Esophagus squamous epithelium (tissue), 5 donors: ENCODE measurements around the gene ARPC1B. TPM values are rescaled to one million over a fixed set of nuclear protein-coding genes. Genes with fewer than 3 reads are reported as not detected.
"Not testable (repeated sequence)": the region's sequence is repeated elsewhere in the genome, so short reads cannot be mapped to it uniquely, and the experiment has no call there.

Experiments used
- DNase-seq: peaks from one replicate; lab custom pipeline; 2025; lab: John Stamatoyannopoulos, UW
- H3K27ac ChIP-seq, 4 donors: fragments of 200-600 bp; sonication (generic); one replicate each; pipeline ENCODE4 v1.5.1; 2016 to 2019; ENCODE audit warnings: mild to moderate bottlenecking in 1 of 4
- H3K27me3 ChIP-seq, 4 donors: fragments of 200-600 bp; sonication (generic); 1 replicate in 3 of 4; 2 replicates in 1 of 4; pipeline versions ENCODE4 v1.5.1 to v1.6.0; 2017 to 2021; ENCODE audit warnings: antibody characterized with exemption in 1 of 4
- H3K36me3 ChIP-seq, 3 donors: fragments of 200-600 bp; sonication (generic); one replicate each; pipeline ENCODE4 v1.5.1; 2016 to 2019
- H3K4me1 ChIP-seq, 3 donors: fragments of 200-600 bp; sonication (generic); one replicate each; pipeline ENCODE4 v1.5.1; 2017 to 2019
- H3K4me3 ChIP-seq, 4 donors: fragments of 200-600 bp; sonication (generic); 1 replicate in 3 of 4; 2 replicates in 1 of 4; pipeline ENCODE4 v1.5.1; 2016 to 2019; ENCODE audit warnings: mild to moderate bottlenecking in 2 of 4, moderate library complexity in 1 of 4
- H3K9me3 ChIP-seq, 3 donors: fragments of 200-600 bp; sonication (generic); one replicate each; pipeline ENCODE4 v1.5.1; 2016 to 2019
- POLR2A ChIP-seq, 4 donors: fragments of 450-650 bp; IDR thresholded peaks; one replicate each; pipeline ENCODE4 v1.6.1; 2017; ENCODE audit warnings: antibody characterized with exemption in 4 of 4, mild to moderate bottlenecking in 4 of 4, moderate library complexity in 3 of 4
- WGBS, 2 donors: methylation state at CpG; one replicate each; pipeline ENCODE4 v1.1.5; 2018; 5-methylcytosine and 5-hydroxymethylcytosine counted together
- intact Hi-C: fragments of 100-400 bp; cut with DNase I; formaldehyde crosslinking; loops from one replicate; pipeline ENCODE4 v1.15.0; 2022
- total RNA-seq, 4 donors: library from RNA; depleted of rRNA; stranded (reverse); fragments of >200 nt; gene quantifications; one replicate each; pipeline ENCODE4 v1.1.0, GENCODE V29; 2016
- TF ChIP-seq, protein P1 (sequence below), 6 experiments: fragments of 450-650 bp in 4 of 6; fragments of 200-600 bp in 2 of 6; sonication (generic) in 2 of 6; IDR thresholded peaks; one replicate each; pipeline ENCODE4 v1.5.1; 2016 to 2019; ENCODE audit warnings: antibody characterized with exemption in 6 of 6, mild to moderate bottlenecking in 4 of 6, moderate library complexity in 4 of 6
- donor health status: DM: yes; HTN: yes; CAD: no.

ARPC1B gene
- total RNA-seq, 4 donors from 2014 or later = 27.9 to 166 (median 128) TPM

DNA sequence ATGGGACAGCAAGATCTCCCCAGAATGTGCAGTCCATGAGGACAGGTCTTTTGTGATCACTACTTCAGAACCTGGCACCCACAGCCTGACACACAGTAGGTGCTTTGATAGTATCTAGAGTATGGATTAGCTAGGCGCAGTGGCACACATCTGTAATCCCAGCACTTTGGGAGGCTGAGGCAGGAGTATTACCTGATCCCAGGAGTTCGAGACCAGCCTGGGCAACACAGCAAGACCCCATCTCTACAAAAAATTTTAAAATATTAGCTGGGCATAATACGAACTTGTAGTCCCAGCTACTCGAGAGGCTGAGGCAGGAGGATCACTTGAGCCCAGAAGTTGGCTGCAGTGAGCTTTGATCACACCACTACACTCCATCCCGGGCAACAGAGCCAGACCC, 22.3 kb upstream of the ARPC1B start:
- Histone ChIP-seq H3K4me1 (no peaks in the 10 kb centered on the region), H3K36me3 (peaks cover 46 to 100% (median 65%) of the 10 kb centered on the region in 3 donors), H3K27ac (no peak overlapping the region), H3K27me3 (no peaks in the 10 kb centered on the region), H3K4me3 (no peak overlapping the region), H3K9me3 (no peaks in the 10 kb centered on the region)
- no peak for TF ChIP-seq POLR2A (IDR thresholded peaks at IDR 0.05)
- TF ChIP-seq, protein P1, sequence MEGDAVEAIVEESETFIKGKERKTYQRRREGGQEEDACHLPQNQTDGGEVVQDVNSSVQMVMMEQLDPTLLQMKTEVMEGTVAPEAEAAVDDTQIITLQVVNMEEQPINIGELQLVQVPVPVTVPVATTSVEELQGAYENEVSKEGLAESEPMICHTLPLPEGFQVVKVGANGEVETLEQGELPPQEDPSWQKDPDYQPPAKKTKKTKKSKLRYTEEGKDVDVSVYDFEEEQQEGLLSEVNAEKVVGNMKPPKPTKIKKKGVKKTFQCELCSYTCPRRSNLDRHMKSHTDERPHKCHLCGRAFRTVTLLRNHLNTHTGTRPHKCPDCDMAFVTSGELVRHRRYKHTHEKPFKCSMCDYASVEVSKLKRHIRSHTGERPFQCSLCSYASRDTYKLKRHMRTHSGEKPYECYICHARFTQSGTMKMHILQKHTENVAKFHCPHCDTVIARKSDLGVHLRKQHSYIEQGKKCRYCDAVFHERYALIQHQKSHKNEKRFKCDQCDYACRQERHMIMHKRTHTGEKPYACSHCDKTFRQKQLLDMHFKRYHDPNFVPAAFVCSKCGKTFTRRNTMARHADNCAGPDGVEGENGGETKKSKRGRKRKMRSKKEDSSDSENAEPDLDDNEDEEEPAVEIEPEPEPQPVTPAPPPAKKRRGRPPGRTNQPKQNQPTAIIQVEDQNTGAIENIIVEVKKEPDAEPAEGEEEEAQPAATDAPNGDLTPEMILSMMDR (IDR thresholded peaks at IDR 0.05) = no peak
- 86 to 100% methylated on average over 2 to 4 of the region's 5 CpGs for WGBS, 2 donors
- intact Hi-C loops = no loop called here
- no peak for DNase-seq

DNA sequence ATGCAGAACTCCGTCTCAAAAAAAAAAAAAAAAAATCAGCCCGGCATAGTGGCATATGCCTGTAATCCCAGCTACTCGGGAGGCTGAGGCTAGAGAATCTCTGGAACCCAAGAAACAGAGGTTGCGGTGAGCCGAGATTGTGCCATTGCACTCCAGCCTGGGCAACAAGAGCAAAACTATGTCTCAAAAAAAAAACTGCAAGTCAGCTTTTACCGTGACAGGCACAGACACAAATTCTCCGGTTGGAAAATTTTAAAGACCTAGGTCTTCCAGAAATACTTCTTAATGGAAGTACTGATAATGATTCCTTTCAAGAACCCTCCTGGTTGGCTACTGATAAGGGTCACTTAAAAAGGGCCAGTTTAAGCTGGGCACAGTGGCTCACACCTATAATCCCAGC, 19.4 kb upstream of the ARPC1B start:
- no peaks in the 10 kb centered on the region for H3K4me1 ChIP-seq
- intact Hi-C loops = no loop called here
- WGBS, 2 donors = 88 to 95% methylated on average over 7 of the region's 7 CpGs
- no peak overlapping the region for H3K27ac ChIP-seq
- TF ChIP-seq, protein P1 (IDR thresholded peaks at IDR 0.05) = no peak
- TF ChIP-seq POLR2A (IDR thresholded peaks at IDR 0.05) = no peak
- no peak overlapping the region for H3K4me3 ChIP-seq
- no peaks in the 10 kb centered on the region for H3K27me3 ChIP-seq
- DNase-seq = no peak
- peaks cover 57 to 100% (median 70%) of the 10 kb centered on the region in 3 donors for H3K36me3 ChIP-seq
- no peaks in the 10 kb centered on the region for H3K9me3 ChIP-seq

DNA sequence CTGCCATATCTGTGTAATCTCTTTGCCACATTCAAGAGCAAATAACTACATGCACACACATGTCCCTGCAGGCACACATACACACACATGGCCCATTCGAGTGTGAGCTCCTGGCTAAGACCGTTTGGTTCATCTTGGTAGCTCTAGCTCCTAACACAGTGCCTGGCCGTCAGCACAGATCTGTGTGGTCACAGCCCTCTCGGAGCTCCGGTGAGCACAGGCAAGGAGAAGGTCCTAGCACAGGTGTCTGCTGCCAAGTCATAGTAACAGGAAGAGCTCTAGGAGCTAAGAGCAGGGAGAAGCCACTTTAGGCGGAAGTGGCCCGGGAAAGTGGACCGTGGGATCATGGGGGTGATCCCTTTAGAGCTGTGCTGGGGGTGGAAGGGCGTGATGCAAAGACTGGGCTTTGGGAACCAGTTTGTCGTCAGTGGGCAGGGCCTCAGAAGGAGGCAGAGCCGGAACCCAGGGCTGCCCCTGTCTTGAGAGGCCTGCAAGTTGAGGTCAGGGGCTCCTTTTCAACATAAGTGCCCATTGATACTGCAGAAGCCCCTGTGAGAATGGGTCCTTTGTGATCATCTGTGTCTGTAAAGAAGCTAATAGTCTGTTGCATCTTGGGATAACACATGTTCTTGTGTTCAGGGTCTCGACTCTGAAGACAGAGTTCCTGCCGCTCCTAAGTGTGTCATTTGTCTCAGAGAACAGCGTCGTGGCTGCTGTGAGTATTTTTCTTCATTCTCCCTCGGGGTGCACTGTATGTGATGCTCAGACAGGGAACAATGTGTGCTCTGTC, 16.6 kb upstream of the ARPC1B start:
- intact Hi-C loops = no loop called here
- no peak overlapping the region for H3K27ac ChIP-seq
- H3K36me3 ChIP-seq = peaks cover 37 to 100% (median 70%) of the 10 kb centered on the region in 3 donors
- no peak overlapping the region for H3K4me3 ChIP-seq
- TF ChIP-seq POLR2A (IDR thresholded peaks at IDR 0.05) = no peak
- TF ChIP-seq, protein P1 (IDR thresholded peaks at IDR 0.05) = no peak
- no peak for DNase-seq
- H3K9me3 ChIP-seq = no peaks in the 10 kb centered on the region
- WGBS, 2 donors = 86 to 90% methylated on average over 7 to 11 of the region's 16 CpGs
- no peaks in the 10 kb centered on the region for H3K27me3 ChIP-seq
- no peaks in the 10 kb centered on the region for H3K4me1 ChIP-seq

DNA sequence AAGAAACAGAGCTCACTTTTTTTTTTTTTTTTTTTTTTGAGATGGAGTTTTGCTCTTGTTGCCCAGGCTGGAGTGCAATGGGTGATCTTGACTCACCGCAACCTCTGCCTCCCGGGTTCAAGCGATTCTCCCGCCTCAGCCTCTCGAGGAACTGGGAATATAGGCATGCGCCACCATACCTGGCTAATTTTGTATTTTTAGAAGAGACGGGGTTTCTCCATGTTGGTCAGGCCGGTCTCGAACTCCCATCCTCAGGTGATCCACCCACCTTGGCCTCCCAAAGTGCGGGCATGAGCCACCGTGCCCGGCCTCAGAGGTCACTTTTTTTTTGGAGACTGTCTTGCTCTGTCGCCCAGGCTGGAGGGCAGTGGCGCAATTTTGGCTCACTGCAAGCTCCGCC, 16.0 kb upstream of the ARPC1B start:
- H3K4me3 ChIP-seq, H3K27ac ChIP-seq, H3K9me3 ChIP-seq, DNase-seq, intact Hi-C loops, H3K27me3 ChIP-seq, H3K4me1 ChIP-seq: not testable (repeated sequence)
- peaks cover 36 to 100% (median 74%) of the 10 kb centered on the region in 3 donors for H3K36me3 ChIP-seq
- WGBS, 2 donors = 94 to 96% methylated on average over 8 to 10 of the region's 15 CpGs

DNA sequence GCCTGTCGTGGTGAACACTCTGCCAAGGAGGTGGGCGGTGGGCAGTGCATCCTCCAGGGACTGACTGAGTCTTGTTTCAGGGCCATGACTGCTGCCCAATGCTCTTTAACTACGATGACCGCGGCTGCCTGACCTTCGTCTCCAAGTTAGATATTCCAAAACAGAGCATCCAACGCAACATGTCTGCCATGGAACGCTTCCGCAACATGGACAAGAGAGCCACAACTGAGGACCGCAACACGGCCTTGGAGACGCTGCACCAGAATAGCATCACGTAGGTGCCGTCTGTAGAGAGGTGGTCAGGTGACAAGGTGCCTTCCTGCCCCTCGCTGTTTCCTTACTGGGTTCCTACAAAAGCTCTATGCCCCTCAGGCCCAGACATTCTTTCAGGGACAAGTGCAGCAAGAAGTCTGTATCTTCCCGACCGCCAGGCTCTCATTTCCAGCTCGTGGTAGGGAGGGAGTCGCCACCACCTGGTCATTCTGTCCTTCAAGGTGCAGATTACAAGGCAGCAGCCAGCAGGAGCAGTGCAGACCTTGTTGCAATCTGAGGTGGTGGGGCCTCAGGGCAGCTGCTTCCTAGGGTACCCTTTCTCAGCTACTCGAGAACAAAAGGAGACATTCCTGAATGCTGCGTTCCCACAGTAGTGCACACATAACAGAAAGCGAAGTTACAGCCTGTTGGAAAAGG, 14.9 kb upstream of the ARPC1B start:
- no peak overlapping the region for H3K27ac ChIP-seq
- H3K4me1 ChIP-seq = no peaks in the 10 kb centered on the region
- no peak for DNase-seq
- H3K9me3 ChIP-seq = no peaks in the 10 kb centered on the region
- intact Hi-C loops = no loop called here
- no peaks in the 10 kb centered on the region for H3K27me3 ChIP-seq
- TF ChIP-seq, protein P1 (IDR thresholded peaks at IDR 0.05) = no peak
- TF ChIP-seq POLR2A (IDR thresholded peaks at IDR 0.05) = no peak
- 88 to 93% methylated on average over 17 to 18 of the region's 22 CpGs for WGBS, 2 donors
- peaks cover 26 to 100% (median 73%) of the 10 kb centered on the region in 3 donors for H3K36me3 ChIP-seq
- no peak overlapping the region for H3K4me3 ChIP-seq
